ENCODE measurements around the gene NUDT3.
"Not testable (repeated sequence)": the region's sequence is repeated elsewhere in the genome, so short reads cannot be mapped to it uniquely, and the experiment has no call there.

NUDT3 gene

GRCh38 chr6:34385793-34386195 is 6.7 kb downstream of the NUDT3 start:
- TF ChIP-seq CTCF (conservative IDR thresholded peaks at IDR 0.05; ENCODE audit: low read length): no peak
- no peak overlapping the region for H3K4me3 ChIP-seq (ENCODE audit: low read length)
- DNase-seq (ENCODE audit: low read depth): no peak

GRCh38 chr6:34384321-34385153 is 7.9 kb downstream of the NUDT3 start:
- no peak for TF ChIP-seq CTCF (conservative IDR thresholded peaks at IDR 0.05; ENCODE audit: low read length)
- H3K4me3 ChIP-seq (ENCODE audit: low read length): no peak overlapping the region
- no peak for DNase-seq (ENCODE audit: low read depth)

GRCh38 chr6:34383656-34384320 is 8.7 kb downstream of the NUDT3 start:
- TF ChIP-seq CTCF (conservative IDR thresholded peaks at IDR 0.05; ENCODE audit: low read length): no peak
- no peak for DNase-seq (ENCODE audit: low read depth)
- H3K4me3 ChIP-seq (ENCODE audit: low read length): no peak overlapping the region

- no peak for TF ChIP-seq CTCF (conservative IDR thresholded peaks at IDR 0.05; ENCODE audit: low read length)
- DNase-seq (ENCODE audit: low read depth): peak; percentile 49
- no peak overlapping the region for H3K4me3 ChIP-seq (ENCODE audit: low read length)
Observed at GRCh38 chr6:34383161-34383631, 9.3 kb downstream of the NUDT3 start.

- DNase-seq (ENCODE audit: low read depth): no peak
- TF ChIP-seq CTCF (conservative IDR thresholded peaks at IDR 0.05; ENCODE audit: low read length): no peak
- no peak overlapping the region for H3K4me3 ChIP-seq (ENCODE audit: low read length)
Observed at GRCh38 chr6:34381081-34381480, 11.4 kb downstream of the NUDT3 start.

- TF ChIP-seq CTCF (conservative IDR thresholded peaks at IDR 0.05; ENCODE audit: low read length): no peak
- peak; percentile 13 for DNase-seq (ENCODE audit: low read depth)
- H3K4me3 ChIP-seq (ENCODE audit: low read length): no peak overlapping the region
Observed at GRCh38 chr6:34378470-34378869, 14.0 kb downstream of the NUDT3 start.

GRCh38 chr6:34377984-34378383 is 14.5 kb downstream of the NUDT3 start:
- no peak for DNase-seq (ENCODE audit: low read depth)
- H3K4me3 ChIP-seq (ENCODE audit: low read length): no peak overlapping the region
- TF ChIP-seq CTCF (conservative IDR thresholded peaks at IDR 0.05; ENCODE audit: low read length): no peak

GRCh38 chr6:34377571-34377970 is 14.9 kb downstream of the NUDT3 start:
- not testable (repeated sequence) for H3K4me3 ChIP-seq (ENCODE audit: low read length); DNase-seq (ENCODE audit: low read depth)
